HepG2 (cell line): Measurements from ENCODE around the gene SMAP1. TPM values are rescaled to one million over a fixed set of nuclear protein-coding genes. Genes with fewer than 3 reads are reported as not detected.

ENCODE experiments used
- ATAC-seq: fragments of 200-7000 bp; cut with Tn5 transposase; 3 replicates; pipeline ENCODE4 v1.9.1; 2020; ENCODE audit warnings: mild to moderate bottlenecking, moderate library complexity
- BruUV-seq: library from RNA; stranded (reverse); fragments of 400-500 nt; replicated peaks from 2 replicates; lab custom pipeline; 2021; lab: Mats Ljungman, UMichigan
- CTCF ChIA-PET: fragments of 300-600 bp; formaldehyde crosslinking; extraction: SDS; loops from one replicate; lab custom pipeline; 2021; ENCODE audit warnings: low total read pairs, inconsistent platforms, low intra/inter-chr PET ratio; lab: Yijun Ruan, JAX
- POLR2A ChIA-PET: fragments of 350-600 bp; sonication (Branson Sonifier 250); formaldehyde crosslinking; loops from one replicate; lab custom pipeline; 2020; ENCODE audit warnings: antibody characterized with exemption, inconsistent platforms; lab: Yijun Ruan, JAX
- DNase-seq: peaks from one replicate; pipeline ENCODE4 v3.0.0-alpha.2; 2015; ENCODE audit warnings: low spot score
- FAIRE-seq: peaks from 3 replicates; lab custom pipeline; 2011; peaks lifted over from hg19 to GRCh38; lab: Jason Lieb, UNC
- H2AFZ ChIP-seq: one replicate; pipeline ENCODE4 v1.6.1; 2011; ENCODE audit warnings: low read length, inconsistent platforms
- H3K27ac ChIP-seq: fragments of 300-600 bp; 3 replicates; pipeline ENCODE4 v1.8.0; 2011; ENCODE audit warnings: mixed run types, mild to moderate bottlenecking, mixed read lengths, low read length, inconsistent platforms; ENCODE audit not compliant: insufficient read depth; ENCODE audit errors: extremely low read length
- H3K27me3 ChIP-seq, 2 experiments: fragments of 200-600 bp in 1 of 2; 2 replicates in 1 of 2; 3 replicates in 1 of 2; pipeline versions ENCODE4 v1.6.0 to v1.8.0; 2011; ENCODE audit warnings: low read length in 2 of 2, mild to moderate bottlenecking in 2 of 2, moderate library complexity in 2 of 2, inconsistent platforms in 1 of 2; ENCODE audit not compliant: insufficient read depth in 2 of 2, control insufficient read depth in 1 of 2
- H3K36me3 ChIP-seq, 2 experiments: fragments of 200-600 bp in 1 of 2; replicated peaks in 1 of 2; 2 replicates in 1 of 2; 3 replicates in 1 of 2; pipeline versions ENCODE4 v1.5.1 to v1.8.0; 2011; ENCODE audit warnings: low read length in 2 of 2, inconsistent platforms in 1 of 2; ENCODE audit not compliant: insufficient read depth in 2 of 2, control insufficient read depth in 1 of 2
- H3K4me1 ChIP-seq: 2 replicates; pipeline ENCODE4 v1.5.1; 2012; ENCODE audit warnings: low read length, inconsistent platforms; ENCODE audit not compliant: insufficient read depth
- H3K4me2 ChIP-seq: 2 replicates; pipeline ENCODE4 v1.6.0; 2011; ENCODE audit warnings: low read depth, low read length, inconsistent platforms
- H3K4me3 ChIP-seq, 3 experiments: fragments of 200-600 bp in 1 of 3; sonication (generic), shearing (Covaris generic) in 1 of 3; replicated peaks in 1 of 3; 2 replicates each; pipeline ENCODE4 v1.5.1; 2011 to 2016; ENCODE audit warnings: low read length in 3 of 3, inconsistent platforms in 2 of 3, low read depth in 2 of 3, mild to moderate bottlenecking in 2 of 3, control low read depth in 1 of 3, mixed read lengths in 1 of 3; ENCODE audit not compliant: insufficient read depth in 1 of 3
- H3K79me2 ChIP-seq: one replicate; pipeline ENCODE4 v1.6.1; 2011; ENCODE audit warnings: low read length, inconsistent platforms; ENCODE audit not compliant: insufficient read depth
- H3K9ac ChIP-seq: 2 replicates; pipeline ENCODE4 v1.6.0; 2011; ENCODE audit warnings: mild to moderate bottlenecking, low read depth, low read length, inconsistent platforms; ENCODE audit not compliant: insufficient read depth
- H3K9me3 ChIP-seq: 2 replicates; pipeline ENCODE4 v1.5.1; 2012; ENCODE audit warnings: mild to moderate bottlenecking, low read length
- H4K20me1 ChIP-seq: 2 replicates; pipeline ENCODE4 v1.6.0; 2011; ENCODE audit warnings: inconsistent platforms, mild to moderate bottlenecking, low read length, moderate library complexity; ENCODE audit not compliant: insufficient read depth
- ATF1 ChIP-seq: IDR thresholded peaks from 2 replicates; pipeline ENCODE4 v1.6.1; 2016; ENCODE audit warnings: mild to moderate bottlenecking, control low read depth
- ATF7 ChIP-seq, 2 experiments: fragments of 450-650 bp in 1 of 2; sonication (generic) in 1 of 2; formaldehyde crosslinking in 1 of 2; IDR thresholded peaks; 2 replicates each; pipeline versions ENCODE4 v1.4.0 to v1.6.1; 2016 to 2020; ENCODE audit warnings: antibody characterized with exemption in 1 of 2, mild to moderate bottlenecking in 1 of 2, missing genetic modification reagents in 1 of 2
- HOMEZ ChIP-seq: IDR thresholded peaks from 2 replicates; pipeline ENCODE4 v1.6.1; 2016; ENCODE audit warnings: low read depth
- MAF1 ChIP-seq: sonication (generic); formaldehyde crosslinking; IDR thresholded peaks from 2 replicates; pipeline ENCODE4 v1.5.0; 2020; ENCODE audit warnings: missing genetic modification reagents, borderline replicate concordance
- PBX2 ChIP-seq: IDR thresholded peaks from 2 replicates; pipeline ENCODE4 v1.6.1; 2016; ENCODE audit warnings: control low read depth
- ZBTB8A ChIP-seq: sonication (generic); formaldehyde crosslinking; IDR thresholded peaks from 2 replicates; pipeline ENCODE4 v1.4.0; 2020; ENCODE audit warnings: mild to moderate bottlenecking, low read depth, missing genetic modification reagents, borderline replicate concordance
- ZKSCAN1 ChIP-seq: fragments of 150-350 bp; IDR thresholded peaks from 2 replicates; pipeline ENCODE4 v1.6.1; 2014; ENCODE audit warnings: low read length
- ZNF33A ChIP-seq: sonication (generic); formaldehyde crosslinking; IDR thresholded peaks from 2 replicates; pipeline ENCODE4 v1.5.1; 2020; ENCODE audit warnings: missing genetic modification reagents, mild to moderate bottlenecking, moderate library complexity, borderline replicate concordance
- WGBS: methylation state at CpG from one replicate; pipeline ENCODE4 v1.1.6; 2017; ENCODE audit warnings: low lambda C conversion rate; 5-methylcytosine and 5-hydroxymethylcytosine counted together
- in situ Hi-C: cut with HindIII; loops from 2 replicates; pipeline ENCODE4 v1.10.0; 2017; ENCODE audit warnings: low pct_unique_long_range_greater_than_20kb; ENCODE audit not compliant: extremely low pct_ligation_motif_present
- intact Hi-C: fragments of 100-400 bp; cut with micrococcal nuclease; formaldehyde crosslinking; loops from one replicate; pipeline ENCODE4 v1.10.0; 2022; ENCODE audit not compliant: unreplicated experiment
- polyA plus RNA-seq, 8 experiments: library from polyadenylated mRNA; depleted of rRNA in 3 of 8; stranded (reverse) in 7 of 8; unstranded in 1 of 8; fragments of >200 nt; fragmentation: Illumina TruSeq in 4 of 8; extraction: Trizol in 4 of 8; gene quantifications; 2 replicates each; pipeline versions ENCODE4 v1.2.1 to v1.2.3, GENCODE V29; 2011 to 2016; ENCODE audit warnings: low read depth in 4 of 8, missing spikeins in 1 of 8, mixed read lengths in 1 of 8; ENCODE audit not compliant: insufficient read depth in 1 of 8
- total RNA-seq, 5 experiments: library from RNA; depleted of rRNA; stranded (reverse); fragments of >200 nt; fragmentation: Illumina TruSeq; extraction: Trizol; gene quantifications; 2 replicates each; pipeline ENCODE4 v1.2.3, GENCODE V29; 2016; ENCODE audit warnings: low read depth in 1 of 5

SMAP1 gene
- total and polyA plus RNA-seq, 2 of the 13 experiments (the other 11 are each of a cell fraction or from before 2014, with no cell fraction given), result 13.4 to 17.8 TPM

- FAIRE-seq (no peak), ATAC-seq (no peak), DNase-seq (no peak)
- no peak overlapping the region for H2AFZ ChIP-seq
- H3K27ac ChIP-seq, result no peak overlapping the region
- H3K79me2 ChIP-seq, result no peaks in the 10 kb centered on the region
- BruUV-seq, result no TSS peak
- peaks cover 2 to 16% of the 10 kb centered on the region in 2 experiments; a peak in 2 of 5 replicates for H3K36me3 ChIP-seq
- no peaks in the 10 kb centered on the region for H3K4me1 ChIP-seq
- peaks cover 2% of the 10 kb centered on the region; the same call in 1 of the 2 replicates for H4K20me1 ChIP-seq
- H3K4me3 ChIP-seq, result no peak overlapping the region
- intact Hi-C loops, result no loop called here
- no peak overlapping the region for H3K9ac ChIP-seq
- no peaks in the 10 kb centered on the region for H3K27me3 ChIP-seq
- 62% methylated on average over 3 of the region's 3 CpGs for WGBS
- POLR2A ChIA-PET, result no interaction called here
- no peaks in the 10 kb centered on the region for H3K9me3 ChIP-seq
- H3K4me2 ChIP-seq, result no peak overlapping the region
- in situ Hi-C loops, result no loop called here
- CTCF ChIA-PET, result no interaction called here
- TF ChIP-seq ZKSCAN1 (no peak), HOMEZ (CRISPR knock-in tag) (no peak), PBX2 (CRISPR knock-in tag) (no peak), ZBTB8A (CRISPR knock-in tag) (no peak), ATF7 (IDR thresholded peaks at IDR 0.05) (no peak), ATF7 (CRISPR knock-in tag; IDR thresholded peaks at IDR 0.05) (no peak), ZNF33A (CRISPR knock-in tag) (no peak), MAF1 (no peak), ATF1 (CRISPR knock-in tag) (no peak)
- TF ChIP-seq, all 625 proteins: peak for 0
These were observed 195.7 kb downstream of the SMAP1 start for GRCh38 chr6:70863343-70863742.
